ENCODE results near the gene NUDT1. TPM values are rescaled to one million over a fixed set of nuclear protein-coding genes. Genes with fewer than 3 reads are reported as not detected.

The NUDT1 gene
- total RNA-seq, 4 donors from 2014 or later: 12.9 to 37.6 (median 26.6) TPM

- H3K4me3 ChIP-seq: peak overlapping the region; percentile 89 to 98 (median 92)
- H3K36me3 ChIP-seq: peaks cover 0 to 61% (median 5%) of the 10 kb centered on the region in 3 donors
- no peak for DNase-seq (ENCODE audit: low spot score in 2 of 2)
- H3K9me3 ChIP-seq: no peaks in the 10 kb centered on the region
- WGBS, 2 donors: 2 to 3% methylated on average over 28 to 29 of the region's 46 CpGs
- no peaks in the 10 kb centered on the region for H3K27me3 ChIP-seq
- peak overlapping the region; percentile 50 to 88 (median 78) for H3K27ac ChIP-seq
- TF ChIP-seq EP300 (IDR thresholded peaks at IDR 0.05) (no peak), CTCF (IDR thresholded peaks at IDR 0.05) (no peak), POLR2A (IDR thresholded peaks at IDR 0.05) (no peak)
- H3K4me1 ChIP-seq: peaks cover 0 to 37% (median 17%) of the 10 kb centered on the region in 4 donors
Observed at GRCh38 chr7:2231992-2232765, 9.8 kb upstream of the NUDT1 start.

GRCh38 chr7:2232766-2233520, 9.1 kb upstream of the NUDT1 start, which contains the start of gene MAD1L1:
Gene MAD1L1 (minus strand): TSS chr7:2232945. CDS start chr7:2230133, 2,812 bp downstream.
- Histone ChIP-seq H3K4me3 (peak within 1 kb of the TSS; percentile 89 to 98 (median 92)), H3K36me3 (peaks cover 0 to 61% (median 7%) of the 10 kb centered on the region in 3 donors), H3K27ac (peak within 1 kb of the TSS; percentile 50 to 88 (median 78)), H3K27me3 (no peaks in the 10 kb centered on the region), H3K9me3 (no peaks in the 10 kb centered on the region), H3K4me1 (peaks cover 0 to 37% (median 17%) of the 10 kb centered on the region in 4 donors)
- peak; percentile 85 to 86 for DNase-seq (ENCODE audit: low spot score in 2 of 2)
- TF ChIP-seq POLR2A (IDR thresholded peaks at IDR 0.05) (peak in 1 of 2 donors; percentile 22), EP300 (IDR thresholded peaks at IDR 0.05) (peak in 1 of 2 donors; percentile 65), CTCF (IDR thresholded peaks at IDR 0.05) (peak in 1 of 5 experiments; percentile 34)
- WGBS, 2 donors: 0% methylated on average over 15 to 43 of the region's 63 CpGs

GRCh38 chr7:2233926-2234325, 8.1 kb upstream of the NUDT1 start:
- TF ChIP-seq CTCF (IDR thresholded peaks at IDR 0.05) (no peak), EP300 (IDR thresholded peaks at IDR 0.05) (no peak), POLR2A (IDR thresholded peaks at IDR 0.05) (no peak)
- no peak overlapping the region for H3K4me3 ChIP-seq
- DNase-seq (ENCODE audit: low spot score in 2 of 2): no peak
- H3K9me3 ChIP-seq: no peaks in the 10 kb centered on the region
- peak overlapping the region in 1 of 4 donors; percentile 6 for H3K27ac ChIP-seq
- H3K27me3 ChIP-seq: no peaks in the 10 kb centered on the region
- WGBS, 2 donors: 61 to 69% methylated on average over 3 of the region's 3 CpGs
- peaks cover 0 to 61% (median 12%) of the 10 kb centered on the region in 3 donors for H3K36me3 ChIP-seq
- H3K4me1 ChIP-seq: peaks cover 0 to 37% (median 17%) of the 10 kb centered on the region in 4 donors

GRCh38 chr7:2237109-2237602, 4.9 kb upstream of the NUDT1 start:
- peaks cover 0 to 57% (median 12%) of the 10 kb centered on the region in 3 donors for H3K36me3 ChIP-seq
- WGBS, 2 donors: 90 to 92% methylated on average over 12 of the region's 12 CpGs
- no peak overlapping the region for H3K4me3 ChIP-seq
- DNase-seq (ENCODE audit: low spot score in 2 of 2): peak in 1 of 2 donors; percentile 32
- no peaks in the 10 kb centered on the region for H3K9me3 ChIP-seq
- TF ChIP-seq POLR2A (IDR thresholded peaks at IDR 0.05) (peak in 1 of 2 donors; percentile 6), EP300 (IDR thresholded peaks at IDR 0.05) (peak; percentile 35 to 62), CTCF (IDR thresholded peaks at IDR 0.05) (no peak)
- peak overlapping the region; percentile 7 to 84 (median 66) for H3K27ac ChIP-seq
- H3K27me3 ChIP-seq: no peaks in the 10 kb centered on the region
- peaks cover 0 to 24% (median 11%) of the 10 kb centered on the region in 4 donors for H3K4me1 ChIP-seq
